DND-41 (cell line): ENCODE data around the gene SMAP2.

Experiments
- ATAC-seq: fragments of 200-7000 bp; cut with Tn5 transposase; 3 replicates; pipeline ENCODE4 v1.9.1; 2021; ENCODE audit warnings: low read depth; ENCODE audit not compliant: insufficient read depth
- DNase-seq: peaks from one replicate; pipeline ENCODE4 v3.0.0-alpha.2; 2020
- H2AFZ ChIP-seq: 2 replicates; pipeline ENCODE4 v1.6.0; 2012; ENCODE audit warnings: low read depth, low read length
- H3K27ac ChIP-seq: 2 replicates; pipeline ENCODE4 v1.5.1; 2012; ENCODE audit warnings: low read length, inconsistent platforms
- H3K27me3 ChIP-seq: fragments of 200-600 bp; sonication (generic); 2 replicates; pipeline ENCODE4 v1.6.0; 2012; ENCODE audit warnings: low read length, mild to moderate bottlenecking, inconsistent platforms; ENCODE audit not compliant: insufficient read depth, poor library complexity
- H3K36me3 ChIP-seq: 2 replicates; pipeline ENCODE4 v1.5.1; 2012; ENCODE audit warnings: low read length, inconsistent platforms; ENCODE audit not compliant: insufficient read depth
- H3K4me1 ChIP-seq: 2 replicates; pipeline ENCODE4 v1.5.1; 2012; ENCODE audit warnings: mild to moderate bottlenecking, low read length; ENCODE audit not compliant: insufficient read depth
- H3K4me2 ChIP-seq: 2 replicates; pipeline ENCODE4 v1.6.0; 2012; ENCODE audit warnings: mild to moderate bottlenecking, moderate library complexity, low read length, inconsistent platforms; ENCODE audit not compliant: insufficient read depth
- H3K4me3 ChIP-seq, 2 experiments: fragments of 200-600 bp in 1 of 2; shearing (Covaris generic) in 1 of 2; 2 replicates each; pipeline ENCODE4 v1.5.1; 2012 to 2016; ENCODE audit warnings: inconsistent platforms in 2 of 2, low read length in 2 of 2, mild to moderate bottlenecking in 2 of 2, low read depth in 1 of 2, moderate library complexity in 1 of 2
- H3K79me2 ChIP-seq: 2 replicates; pipeline ENCODE4 v1.6.0; 2012; ENCODE audit warnings: low read length, inconsistent platforms; ENCODE audit not compliant: insufficient read depth
- H3K9ac ChIP-seq: 2 replicates; pipeline ENCODE4 v1.6.0; 2012; ENCODE audit warnings: low read depth, mild to moderate bottlenecking, inconsistent platforms, low read length, moderate library complexity
- H3K9me3 ChIP-seq: 2 replicates; pipeline ENCODE4 v1.5.1; 2012; ENCODE audit warnings: low read length, moderate library complexity, mild to moderate bottlenecking, inconsistent platforms; ENCODE audit not compliant: insufficient read depth, severe bottlenecking
- H4K20me1 ChIP-seq: 2 replicates; pipeline ENCODE4 v1.6.0; 2012; ENCODE audit warnings: low read length; ENCODE audit not compliant: insufficient read depth
- CTCF ChIP-seq: IDR thresholded peaks from 2 replicates; pipeline ENCODE4 v1.5.1; 2012; ENCODE audit warnings: borderline replicate concordance, low read length, moderate library complexity, mild to moderate bottlenecking; ENCODE audit not compliant: poor library complexity, severe bottlenecking; ENCODE audit errors: extremely low read depth
- EZH2 ChIP-seq: IDR thresholded peaks from 3 replicates; pipeline ENCODE4 v1.6.1; 2012; ENCODE audit warnings: borderline replicate concordance, low read depth, mild to moderate bottlenecking, moderate library complexity, low read length, inconsistent platforms; ENCODE audit not compliant: severe bottlenecking

The SMAP2 gene

GRCh38 chr1:40421431-40422384 lies 48.2 kb downstream of the SMAP2 start:
- H3K36me3 ChIP-seq: peaks cover 18% of the 10 kb centered on the region
- no peaks in the 10 kb centered on the region for H3K4me1 ChIP-seq
- no peak overlapping the region for H3K27ac ChIP-seq
- no peaks in the 10 kb centered on the region for H3K27me3 ChIP-seq
- no peaks in the 10 kb centered on the region for H4K20me1 ChIP-seq
- H3K9me3 ChIP-seq: no peaks in the 10 kb centered on the region
- ATAC-seq (no peak), DNase-seq (no peak)
- H3K4me2 ChIP-seq: no peak overlapping the region
- no peak overlapping the region for H3K4me3 ChIP-seq
- H2AFZ ChIP-seq: no peak overlapping the region
- no peak overlapping the region for H3K9ac ChIP-seq
- TF ChIP-seq EZH2 (no peak), CTCF (no peak)
- no peaks in the 10 kb centered on the region for H3K79me2 ChIP-seq

- ATAC-seq: no peak
- TF ChIP-seq CTCF: no peak
- no peak for TF ChIP-seq EZH2
- H3K4me2 ChIP-seq: no peak overlapping the region
- no peaks in the 10 kb centered on the region for H3K4me1 ChIP-seq
- DNase-seq: no peak
- H3K9me3 ChIP-seq: no peaks in the 10 kb centered on the region
- H3K79me2 ChIP-seq: no peaks in the 10 kb centered on the region
- no peaks in the 10 kb centered on the region for H3K27me3 ChIP-seq
- peaks cover 8% of the 10 kb centered on the region for H3K36me3 ChIP-seq
- H4K20me1 ChIP-seq: no peaks in the 10 kb centered on the region
- H3K9ac ChIP-seq: no peak overlapping the region
- H3K27ac ChIP-seq: no peak overlapping the region
- H3K4me3 ChIP-seq: no peak overlapping the region
- no peak overlapping the region for H2AFZ ChIP-seq
Observed at GRCh38 chr1:40422630-40423263, 49.2 kb downstream of the SMAP2 start.

GRCh38 chr1:40423264-40423642 lies 49.7 kb downstream of the SMAP2 start:
- ATAC-seq (no peak), DNase-seq (no peak)
- Histone ChIP-seq H3K9ac (no peak overlapping the region), H3K4me3 (no peak overlapping the region), H2AFZ (no peak overlapping the region), H3K9me3 (no peaks in the 10 kb centered on the region), H3K4me1 (no peaks in the 10 kb centered on the region), H3K79me2 (no peaks in the 10 kb centered on the region), H4K20me1 (no peaks in the 10 kb centered on the region), H3K36me3 (peaks cover 5% of the 10 kb centered on the region; the same call in 1 of the 2 replicates), H3K27ac (no peak overlapping the region), H3K27me3 (no peaks in the 10 kb centered on the region), H3K4me2 (no peak overlapping the region)
- no peak for TF ChIP-seq CTCF
- TF ChIP-seq EZH2: no peak
